HG03378 (cell line): ENCODE results near the gene DPF3.
A peak's percentile ranks its signal among the peaks of the same experiment; 100 is the strongest.

Source experiments
- ATAC-seq: cut with Tn5 transposase; IDR thresholded peaks from one replicate; pipeline ENCODE4 v1.9.1; 2021; ENCODE audit warnings: mild to moderate bottlenecking, moderate library complexity; ENCODE audit not compliant: unreplicated experiment

Gene DPF3

GRCh38 chr14:72652179-72652578, 241.7 kb downstream of the DPF3 start:
- no peak for ATAC-seq

- no peak for ATAC-seq
Measured at GRCh38 chr14:72651714-72652113, 242.2 kb downstream of the DPF3 start.

- ATAC-seq: no peak
Measured at GRCh38 chr14:72651081-72651480, 242.8 kb downstream of the DPF3 start.

- no peak for ATAC-seq
Measured at GRCh38 chr14:72649603-72650227, 244.2 kb downstream of the DPF3 start.

- no peak for ATAC-seq
Measured at GRCh38 chr14:72647782-72648181, 246.1 kb downstream of the DPF3 start.

GRCh38 chr14:72646861-72647528, 246.9 kb downstream of the DPF3 start:
- ATAC-seq: no peak

- no peak for ATAC-seq
Measured at GRCh38 chr14:72645706-72646105, 248.2 kb downstream of the DPF3 start.

- no peak for ATAC-seq
Measured at GRCh38 chr14:72644758-72645489, 249.0 kb downstream of the DPF3 start.

GRCh38 chr14:72644038-72644437, 249.9 kb downstream of the DPF3 start:
- ATAC-seq: no peak

- no peak for ATAC-seq
Measured at GRCh38 chr14:72643317-72643801, 250.5 kb downstream of the DPF3 start.

GRCh38 chr14:72640911-72641485, 252.9 kb downstream of the DPF3 start:
- ATAC-seq: no peak

- no peak for ATAC-seq
Measured at GRCh38 chr14:72638021-72638420, 255.9 kb downstream of the DPF3 start.

GRCh38 chr14:72636871-72637270, 257.0 kb downstream of the DPF3 start:
- ATAC-seq: no peak

- no peak for ATAC-seq
Measured at GRCh38 chr14:72636094-72636493, 257.8 kb downstream of the DPF3 start.

- peak; percentile 66 for ATAC-seq
Measured at GRCh38 chr14:72634691-72635616, 258.9 kb downstream of the DPF3 start.

- no peak for ATAC-seq
Measured at GRCh38 chr14:72633551-72633950, 260.4 kb downstream of the DPF3 start.

GRCh38 chr14:72632727-72633126, 261.2 kb downstream of the DPF3 start:
- ATAC-seq: no peak

- ATAC-seq: no peak
Measured at GRCh38 chr14:72631401-72631800, 262.5 kb downstream of the DPF3 start.

- ATAC-seq: no peak
Measured at GRCh38 chr14:72630374-72630773, 263.5 kb downstream of the DPF3 start.

- no peak for ATAC-seq
Measured at GRCh38 chr14:72629534-72629933, 264.4 kb downstream of the DPF3 start.
